ENCODE measurements around the gene P2RY1.

Gene P2RY1
- total RNA-seq = 0 reads per million in 4 donors

- peak in 1 of 5 donors; percentile 50 for DNase-seq
Measured at GRCh38 chr3:152834776-152835600, at the start of gene P2RY1. Gene P2RY1 (plus strand): TSS chr3:152835131. CDS start chr3:152835783, 652 bp downstream.

GRCh38 chr3:152786977-152787681, 47.8 kb upstream of the P2RY1 start:
- no peak for DNase-seq

GRCh38 chr3:152790651-152791387, 44.1 kb upstream of the P2RY1 start:
- no peak for DNase-seq

GRCh38 chr3:152793969-152794368, 41.0 kb upstream of the P2RY1 start:
- DNase-seq = no peak

GRCh38 chr3:152797751-152798432, 37.0 kb upstream of the P2RY1 start:
- DNase-seq = no peak

- no peak for DNase-seq
Measured at GRCh38 chr3:152811974-152812760, 22.8 kb upstream of the P2RY1 start.

- DNase-seq = no peak
Measured at GRCh38 chr3:152817400-152817799, 17.5 kb upstream of the P2RY1 start.

GRCh38 chr3:152818027-152818426, 16.9 kb upstream of the P2RY1 start:
- no peak for DNase-seq

GRCh38 chr3:152823173-152823572, 11.8 kb upstream of the P2RY1 start:
- no peak for DNase-seq

GRCh38 chr3:152823781-152824180, 11.2 kb upstream of the P2RY1 start:
- DNase-seq = no peak

GRCh38 chr3:152825566-152825965, 9.4 kb upstream of the P2RY1 start:
- DNase-seq = no peak

GRCh38 chr3:152826476-152826875, 8.5 kb upstream of the P2RY1 start:
- no peak for DNase-seq

- no peak for DNase-seq
Measured at GRCh38 chr3:152827313-152827712, 7.6 kb upstream of the P2RY1 start.

GRCh38 chr3:152828075-152828840, 6.7 kb upstream of the P2RY1 start:
- DNase-seq = no peak

- DNase-seq = no peak
Measured at GRCh38 chr3:152830245-152830644, 4.7 kb upstream of the P2RY1 start.

GRCh38 chr3:152832046-152832445, 2.9 kb upstream of the P2RY1 start:
- no peak for DNase-seq

- DNase-seq = no peak
Measured at GRCh38 chr3:152833089-152833488, 1.8 kb upstream of the P2RY1 start.

- DNase-seq = no peak
Measured at GRCh38 chr3:152834191-152834775, 648 bp upstream of the P2RY1 start.

GRCh38 chr3:152835601-152836102, 721 bp downstream of the P2RY1 start:
- DNase-seq = no peak

GRCh38 chr3:152836269-152836668, 1.3 kb downstream of the P2RY1 start:
- no peak for DNase-seq

- DNase-seq = no peak
Measured at GRCh38 chr3:152839511-152839910, 4.6 kb downstream of the P2RY1 start.
